Keratinocyte (primary cell): Measurements from ENCODE around the gene KCNAB2. TPM values are rescaled to one million over a fixed set of nuclear protein-coding genes. Genes with fewer than 3 reads are reported as not detected.

Experiments
- DNase-seq: peaks from one replicate; pipeline ENCODE4 v3.0.0-alpha.2; 2011; ENCODE audit warnings: low read depth, missing footprints, low spot score
- FAIRE-seq: peaks from 2 replicates; lab custom pipeline; 2011; peaks lifted over from hg19 to GRCh38; lab: Jason Lieb, UNC
- H2AFZ ChIP-seq: 2 replicates; pipeline ENCODE4 v1.6.0; 2012; ENCODE audit warnings: low read length, control low read depth, inconsistent platforms; ENCODE audit not compliant: control insufficient read depth
- H3K27ac ChIP-seq: 2 replicates; pipeline ENCODE4 v1.5.1; 2011; ENCODE audit warnings: low read length; ENCODE audit not compliant: control insufficient read depth, insufficient read depth
- H3K27me3 ChIP-seq: 3 replicates; pipeline ENCODE4 v1.6.0; 2011; ENCODE audit warnings: low read length; ENCODE audit not compliant: control insufficient read depth, insufficient read depth; ENCODE audit errors: extremely low read depth
- H3K36me3 ChIP-seq, 2 experiments: 2 replicates in 1 of 2; 3 replicates in 1 of 2; pipeline ENCODE4 v1.5.1; 2011; ENCODE audit warnings: low read length in 2 of 2, mild to moderate bottlenecking in 1 of 2; ENCODE audit not compliant: control insufficient read depth in 2 of 2, insufficient read depth in 2 of 2; ENCODE audit errors: extremely low read depth in 1 of 2
- H3K4me1 ChIP-seq: 3 replicates; pipeline ENCODE4 v1.5.1; 2011; ENCODE audit warnings: low read length; ENCODE audit not compliant: control insufficient read depth, insufficient read depth; ENCODE audit errors: extremely low read depth
- H3K4me2 ChIP-seq: 3 replicates; pipeline ENCODE4 v1.6.0; 2011; ENCODE audit warnings: low read depth, low read length; ENCODE audit not compliant: control insufficient read depth, insufficient read depth; ENCODE audit errors: extremely low read depth
- H3K4me3 ChIP-seq, 3 experiments: fragments of 200-600 bp in 1 of 3; sonication (generic) in 1 of 3; 2 replicates in 2 of 3; 3 replicates in 1 of 3; pipeline ENCODE4 v1.5.1; 2011 to 2016; ENCODE audit warnings: low read length in 3 of 3, mild to moderate bottlenecking in 3 of 3, control low read depth in 2 of 3, inconsistent platforms in 1 of 3, low read depth in 1 of 3, mixed read lengths in 1 of 3, mixed run types in 1 of 3, moderate library complexity in 1 of 3; ENCODE audit not compliant: control insufficient read depth in 2 of 3, insufficient read depth in 2 of 3; ENCODE audit errors: extremely low read depth in 1 of 3
- H3K79me2 ChIP-seq: 2 replicates; pipeline ENCODE4 v1.6.0; 2012; ENCODE audit warnings: low read length; ENCODE audit not compliant: control insufficient read depth, insufficient read depth
- H3K9ac ChIP-seq: 3 replicates; pipeline ENCODE4 v1.6.0; 2011; ENCODE audit warnings: low read length; ENCODE audit not compliant: control insufficient read depth, insufficient read depth; ENCODE audit errors: extremely low read depth
- H3K9me1 ChIP-seq: 3 replicates; pipeline ENCODE4 v1.6.0; 2011; ENCODE audit warnings: low read length; ENCODE audit not compliant: control insufficient read depth, insufficient read depth; ENCODE audit errors: extremely low read depth
- H3K9me3 ChIP-seq: 2 replicates; pipeline ENCODE4 v1.5.1; 2012; ENCODE audit warnings: low read depth, low read length; ENCODE audit not compliant: control insufficient read depth
- H4K20me1 ChIP-seq: 3 replicates; pipeline ENCODE4 v1.6.0; 2011; ENCODE audit warnings: low read length; ENCODE audit not compliant: control insufficient read depth, insufficient read depth; ENCODE audit errors: extremely low read depth
- CTCF ChIP-seq, 3 experiments: IDR thresholded peaks in 1 of 3; conservative IDR thresholded peaks in 1 of 3; optimal IDR thresholded peaks in 1 of 3; 2 replicates in 2 of 3; 3 replicates in 1 of 3; pipeline versions ENCODE3 to v1.5.1; 2011; ENCODE audit warnings: low read length in 3 of 3, mild to moderate bottlenecking in 3 of 3, moderate library complexity in 2 of 3, control low read depth in 1 of 3, inconsistent platforms in 1 of 3; ENCODE audit not compliant: insufficient read depth in 2 of 3; ENCODE audit errors: extremely low read depth in 1 of 3
- EZH2 ChIP-seq: IDR thresholded peaks from one replicate; pipeline ENCODE4 v1.6.1; 2012; ENCODE audit warnings: inconsistent platforms, mild to moderate bottlenecking, low read length, moderate library complexity
- dilution Hi-C: fragments of 300-500 bp; cut with MboI; formaldehyde crosslinking; loops from one replicate; pipeline ENCODE4 v1.7.0; 2020; ENCODE audit warnings: low sequenced_read_pairs; ENCODE audit not compliant: extremely low pct_ligation_motif_present
- polyA plus RNA-seq, 5 experiments: library from polyadenylated mRNA; depleted of rRNA in 3 of 5; stranded (reverse) in 3 of 5; stranded (forward) in 1 of 5; unstranded in 1 of 5; fragments of >200 nt; gene quantifications; 1 replicate in 1 of 5; 2 replicates in 3 of 5; 3 replicates in 1 of 5; pipeline versions ENCODE4 v1.2.1 to v1.2.3, GENCODE V29; 2011 to 2012; ENCODE audit warnings: missing spikeins in 2 of 5, low read depth in 1 of 5, low replicate concordance in 1 of 5

KCNAB2 gene
- polyA plus RNA-seq, 1 donor (not counting 4 experiments of a cell fraction or from before 2014, with no cell fraction given): 1.8 TPM

GRCh38 chr1:6073480-6074053 lies 27.9 kb downstream of the KCNAB2 start:
- H3K27ac ChIP-seq: no peak overlapping the region
- no peak for DNase-seq
- no peak for FAIRE-seq
- H3K4me3 ChIP-seq: no peak overlapping the region
- no peak for TF ChIP-seq EZH2
- TF ChIP-seq CTCF (optimal IDR thresholded peaks at IDR 0.05 in 1 of 3, IDR thresholded peaks at IDR 0.05 in 1 of 3, conservative IDR thresholded peaks at IDR 0.05 in 1 of 3; ENCODE audit: extremely low read depth in 1 of 3, insufficient read depth in 2 of 3, low read length in 3 of 3): no peak
- no peaks in the 10 kb centered on the region for H3K79me2 ChIP-seq
- dilution Hi-C loops: no loop called here
- H4K20me1 ChIP-seq: no peaks in the 10 kb centered on the region
- no peaks in the 10 kb centered on the region for H3K27me3 ChIP-seq
- no peaks in the 10 kb centered on the region for H3K36me3 ChIP-seq
- H3K9me1 ChIP-seq: no peaks in the 10 kb centered on the region
- no peak overlapping the region for H3K4me2 ChIP-seq
- no peaks in the 10 kb centered on the region for H3K4me1 ChIP-seq
- no peaks in the 10 kb centered on the region for H3K9me3 ChIP-seq
- no peak overlapping the region for H2AFZ ChIP-seq
- H3K9ac ChIP-seq: no peak overlapping the region

- dilution Hi-C loops: no loop called here
- H3K4me1 ChIP-seq: no peaks in the 10 kb centered on the region
- H3K4me2 ChIP-seq: no peak overlapping the region
- no peaks in the 10 kb centered on the region for H3K79me2 ChIP-seq
- H3K4me3 ChIP-seq: no peak overlapping the region
- H3K27ac ChIP-seq: no peak overlapping the region
- FAIRE-seq: no peak
- no peaks in the 10 kb centered on the region for H4K20me1 ChIP-seq
- no peaks in the 10 kb centered on the region for H3K9me3 ChIP-seq
- H2AFZ ChIP-seq: no peak overlapping the region
- H3K9ac ChIP-seq: no peak overlapping the region
- no peak for TF ChIP-seq CTCF (optimal IDR thresholded peaks at IDR 0.05 in 1 of 3, IDR thresholded peaks at IDR 0.05 in 1 of 3, conservative IDR thresholded peaks at IDR 0.05 in 1 of 3; ENCODE audit: extremely low read depth in 1 of 3, insufficient read depth in 2 of 3, low read length in 3 of 3)
- TF ChIP-seq EZH2: no peak
- no peaks in the 10 kb centered on the region for H3K27me3 ChIP-seq
- H3K9me1 ChIP-seq: no peaks in the 10 kb centered on the region
- DNase-seq: no peak
- H3K36me3 ChIP-seq: no peaks in the 10 kb centered on the region
Measured at GRCh38 chr1:6074192-6074901, 28.7 kb downstream of the KCNAB2 start.
